Thymus (tissue), 11 donors: ENCODE results near the gene MAP3K7CL. TPM values are rescaled to one million over a fixed set of nuclear protein-coding genes. Genes with fewer than 3 reads are reported as not detected.
A peak's percentile ranks its signal among the peaks of the same experiment; 100 is the strongest.

Experiments used
- DNase-seq, 9 donors: peaks; one replicate each; pipeline ENCODE4 v3.0.0-alpha.2; 2013; ENCODE audit warnings: low spot score in 9 of 9, low read depth in 6 of 9, missing footprints in 1 of 9
- H3K27ac ChIP-seq, 2 donors: one replicate each; pipeline ENCODE4 v1.5.1; 2013; ENCODE audit warnings: control low read depth in 1 of 2, low read depth in 1 of 2, low read length in 1 of 2, mild to moderate bottlenecking in 1 of 2, moderate library complexity in 1 of 2
- H3K27me3 ChIP-seq, 2 donors: one replicate each; pipeline ENCODE4 v1.5.1; 2013; ENCODE audit warnings: low read length in 1 of 2; ENCODE audit not compliant: control insufficient read depth in 2 of 2, insufficient read depth in 1 of 2
- H3K36me3 ChIP-seq, 2 donors: one replicate each; pipeline ENCODE4 v1.5.1; 2013; ENCODE audit warnings: low read length in 1 of 2, mild to moderate bottlenecking in 1 of 2, moderate library complexity in 1 of 2; ENCODE audit not compliant: control insufficient read depth in 2 of 2, insufficient read depth in 2 of 2
- H3K4me1 ChIP-seq, 2 donors: one replicate each; pipeline ENCODE4 v1.5.1; 2013; ENCODE audit warnings: low read length in 2 of 2; ENCODE audit not compliant: control insufficient read depth in 2 of 2, insufficient read depth in 2 of 2
- H3K4me3 ChIP-seq, 2 donors: one replicate each; pipeline ENCODE4 v1.5.1; 2013; ENCODE audit warnings: low read length in 2 of 2, control low read depth in 1 of 2, mild to moderate bottlenecking in 1 of 2
- H3K9me3 ChIP-seq, 2 donors: one replicate each; pipeline ENCODE4 v1.5.1; 2013; ENCODE audit warnings: low read length in 1 of 2, mild to moderate bottlenecking in 1 of 2; ENCODE audit not compliant: control insufficient read depth in 2 of 2, insufficient read depth in 1 of 2
- WGBS: extraction: QIAGEN DNeasy Blood & Tissue Kit; methylation state at CpG from one replicate; pipeline ENCODE4 v1.1.7; 2013; 5-methylcytosine and 5-hydroxymethylcytosine counted together
- polyA plus RNA-seq: library from polyadenylated mRNA; stranded (reverse); fragments of 200-250 nt; gene quantifications from one replicate; pipeline ENCODE4 v1.2.3, GENCODE V29; 2013
- total RNA-seq: library from RNA; stranded (reverse); fragments of 120-200 nt; gene quantifications from one replicate; pipeline ENCODE4 v1.2.4, GENCODE V29; 2013
- donor health status: healthy.

The MAP3K7CL gene
- total and polyA plus RNA-seq, 2 donors = 1.7 to 14.2 TPM

DNA sequence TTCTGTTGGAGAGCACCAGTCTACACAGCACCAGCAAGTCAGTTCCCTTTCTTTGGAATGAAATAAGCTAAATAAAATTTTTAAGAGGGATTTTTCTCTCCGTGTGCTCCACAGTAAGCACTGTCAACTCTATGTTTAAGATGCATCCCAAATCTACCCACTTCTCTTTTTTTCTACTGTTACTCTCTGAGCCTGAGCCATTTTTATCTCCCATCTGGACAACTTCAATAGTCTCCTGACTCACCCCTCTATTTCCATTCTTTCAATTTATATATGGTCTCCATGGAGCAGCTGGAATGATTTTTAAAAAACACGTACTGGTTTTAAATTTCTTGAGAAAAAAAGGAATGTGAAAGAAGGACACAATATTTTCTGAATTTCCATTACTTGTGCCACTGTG is 32.3 kb upstream of the MAP3K7CL start:
- no peaks in the 10 kb centered on the region for H3K27me3 ChIP-seq
- H3K4me1 ChIP-seq = no peaks in the 10 kb centered on the region
- WGBS = 98% methylated on average over 2 of the region's 2 CpGs
- no peak overlapping the region for H3K4me3 ChIP-seq
- DNase-seq = no peak
- H3K27ac ChIP-seq = no peak overlapping the region
- H3K9me3 ChIP-seq = no peaks in the 10 kb centered on the region
- H3K36me3 ChIP-seq = no peaks in the 10 kb centered on the region

DNA sequence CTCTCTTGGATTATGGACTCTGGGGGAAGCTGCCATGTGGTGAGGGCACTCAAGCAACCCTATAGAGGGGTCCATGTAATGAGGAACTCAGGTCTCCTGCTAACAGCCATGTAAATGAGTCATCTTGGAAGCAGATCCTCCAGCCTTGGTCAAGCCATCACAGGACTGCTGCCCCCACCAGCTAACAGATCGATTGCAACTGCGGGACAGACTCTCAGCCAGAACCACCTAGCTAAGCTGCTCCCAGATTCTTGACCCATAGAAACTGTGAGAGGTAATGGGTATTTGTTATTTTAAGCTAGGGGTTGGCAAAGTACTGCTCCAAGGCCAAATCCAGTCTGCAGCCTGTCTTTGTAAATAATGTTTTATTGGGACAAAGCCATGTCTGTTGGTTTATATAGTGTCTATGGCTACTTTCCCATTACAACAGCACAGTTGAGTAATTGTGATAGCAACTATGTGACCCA is 27.6 kb upstream of the MAP3K7CL start:
- no peaks in the 10 kb centered on the region for H3K9me3 ChIP-seq
- WGBS = 100% methylated on average over 2 of the region's 2 CpGs
- H3K4me1 ChIP-seq = no peaks in the 10 kb centered on the region
- H3K27me3 ChIP-seq = no peaks in the 10 kb centered on the region
- no peak overlapping the region for H3K4me3 ChIP-seq
- no peaks in the 10 kb centered on the region for H3K36me3 ChIP-seq
- no peak overlapping the region for H3K27ac ChIP-seq
- DNase-seq = no peak

DNA sequence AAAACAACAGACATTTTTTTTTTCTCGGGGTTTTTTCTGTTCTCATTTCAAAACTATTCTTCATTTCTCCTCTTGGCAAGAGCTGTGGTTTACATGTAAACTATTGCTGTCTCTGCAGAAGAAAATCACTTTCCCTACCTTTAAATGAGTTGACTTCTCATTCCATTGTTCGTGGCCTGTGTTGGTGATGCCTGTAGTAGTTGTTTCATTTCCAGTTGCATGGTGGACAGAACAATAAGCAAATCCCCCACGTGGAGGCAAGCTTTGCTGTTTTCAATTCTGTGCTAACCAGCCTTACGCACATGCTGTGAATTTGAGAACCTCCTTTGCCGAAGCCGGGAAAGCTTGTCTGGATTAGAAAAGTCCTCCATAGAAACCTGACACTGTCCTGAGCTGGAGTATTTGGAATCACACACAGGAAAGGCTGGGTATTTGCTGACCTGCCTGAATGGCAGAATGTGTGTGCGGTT is 26.2 kb upstream of the MAP3K7CL start:
- Histone ChIP-seq H3K9me3 (no peaks in the 10 kb centered on the region), H3K36me3 (no peaks in the 10 kb centered on the region), H3K4me1 (no peaks in the 10 kb centered on the region), H3K4me3 (no peak overlapping the region), H3K27ac (peak overlapping the region in 1 of 2 donors; percentile 15), H3K27me3 (no peaks in the 10 kb centered on the region)
- 81% methylated on average over 7 of the region's 7 CpGs for WGBS
- DNase-seq = no peak

DNA sequence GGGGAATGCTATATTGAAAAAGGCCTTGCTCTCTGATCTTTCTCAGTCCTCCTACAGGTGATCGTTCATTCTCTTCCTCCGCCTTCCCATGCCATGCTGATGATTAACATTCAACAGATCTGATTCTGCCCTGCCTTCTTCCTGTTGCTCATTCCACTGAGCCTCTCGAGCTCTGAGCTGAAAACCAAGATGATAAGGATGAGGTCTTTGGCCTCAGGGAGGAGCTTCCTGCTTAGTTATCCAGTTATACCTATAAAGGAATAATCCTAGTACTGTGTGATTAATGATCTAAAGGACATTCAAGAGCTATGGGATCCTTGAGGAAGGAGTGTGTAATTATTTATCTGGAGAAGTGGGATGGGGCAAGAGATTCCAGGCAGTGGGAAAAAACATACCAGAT is 25.2 kb upstream of the MAP3K7CL start:
- Histone ChIP-seq H3K4me1 (no peaks in the 10 kb centered on the region), H3K9me3 (no peaks in the 10 kb centered on the region), H3K36me3 (no peaks in the 10 kb centered on the region), H3K4me3 (no peak overlapping the region), H3K27me3 (no peaks in the 10 kb centered on the region), H3K27ac (no peak overlapping the region)
- WGBS = 95% methylated on average over 3 of the region's 3 CpGs
- DNase-seq = no peak

DNA sequence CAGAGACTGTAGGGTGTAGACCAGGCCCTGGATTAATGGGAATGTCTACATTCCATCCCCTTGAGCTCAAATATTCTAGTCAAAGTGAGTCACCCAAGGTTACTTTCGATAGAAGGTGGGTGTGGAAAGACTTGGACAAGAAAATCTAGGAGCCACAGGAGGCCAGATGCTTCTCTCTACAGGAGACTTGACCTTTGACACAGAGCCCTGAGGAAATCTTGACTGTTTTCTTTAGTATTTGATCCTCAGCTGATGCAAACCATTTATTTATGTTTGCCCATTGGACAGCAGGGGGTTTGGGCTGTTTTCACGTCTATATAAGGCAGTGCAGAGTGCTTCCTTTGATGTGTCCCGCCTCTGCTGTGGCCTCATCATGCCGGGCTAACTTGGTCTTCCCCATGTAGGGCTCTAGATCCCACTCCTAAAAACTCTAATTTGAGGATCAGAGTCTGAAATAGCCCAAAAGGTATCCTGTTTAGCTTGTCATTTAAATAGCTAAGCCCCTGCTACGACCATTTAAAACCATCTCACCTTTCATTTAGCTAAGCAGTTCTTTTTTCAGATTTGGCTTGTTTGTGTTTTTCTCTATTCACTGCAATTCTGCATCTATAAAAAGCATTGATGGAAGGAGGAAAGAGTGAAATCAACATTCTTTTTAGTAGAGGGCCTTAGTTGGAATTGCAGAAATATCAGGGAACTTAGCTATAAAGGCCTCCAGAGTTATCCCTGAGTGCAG is 15.5 kb upstream of the MAP3K7CL start:
- DNase-seq = no peak
- no peak overlapping the region for H3K27ac ChIP-seq
- H3K27me3 ChIP-seq = no peaks in the 10 kb centered on the region
- H3K4me1 ChIP-seq = no peaks in the 10 kb centered on the region
- WGBS = 92% methylated on average over 5 of the region's 5 CpGs
- H3K9me3 ChIP-seq = no peaks in the 10 kb centered on the region
- no peak overlapping the region for H3K4me3 ChIP-seq
- H3K36me3 ChIP-seq = no peaks in the 10 kb centered on the region

DNA sequence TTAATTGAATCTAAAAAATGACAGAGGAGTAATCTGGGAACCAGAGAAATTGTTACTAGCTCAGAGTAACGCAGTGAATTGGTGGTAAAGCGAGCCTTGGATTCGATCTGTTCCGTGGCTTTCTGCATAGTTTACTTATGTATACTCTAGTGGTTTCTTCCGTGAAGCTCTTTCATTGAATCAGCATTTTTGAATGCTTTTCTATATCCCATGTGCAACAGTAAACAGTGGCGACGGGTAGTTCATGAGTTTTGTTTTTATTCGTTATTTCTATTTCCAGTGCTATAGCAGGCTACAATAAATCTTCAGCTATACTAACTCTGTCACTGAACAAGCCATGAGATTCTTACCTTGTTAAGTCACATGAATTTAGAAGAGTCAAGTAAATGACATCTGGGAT is 14.5 kb upstream of the MAP3K7CL start:
- Histone ChIP-seq H3K36me3 (no peaks in the 10 kb centered on the region), H3K27me3 (no peaks in the 10 kb centered on the region), H3K4me1 (no peaks in the 10 kb centered on the region), H3K9me3 (no peaks in the 10 kb centered on the region), H3K4me3 (no peak overlapping the region), H3K27ac (no peak overlapping the region)
- no peak for DNase-seq
- WGBS = 74% methylated on average over 8 of the region's 8 CpGs

DNA sequence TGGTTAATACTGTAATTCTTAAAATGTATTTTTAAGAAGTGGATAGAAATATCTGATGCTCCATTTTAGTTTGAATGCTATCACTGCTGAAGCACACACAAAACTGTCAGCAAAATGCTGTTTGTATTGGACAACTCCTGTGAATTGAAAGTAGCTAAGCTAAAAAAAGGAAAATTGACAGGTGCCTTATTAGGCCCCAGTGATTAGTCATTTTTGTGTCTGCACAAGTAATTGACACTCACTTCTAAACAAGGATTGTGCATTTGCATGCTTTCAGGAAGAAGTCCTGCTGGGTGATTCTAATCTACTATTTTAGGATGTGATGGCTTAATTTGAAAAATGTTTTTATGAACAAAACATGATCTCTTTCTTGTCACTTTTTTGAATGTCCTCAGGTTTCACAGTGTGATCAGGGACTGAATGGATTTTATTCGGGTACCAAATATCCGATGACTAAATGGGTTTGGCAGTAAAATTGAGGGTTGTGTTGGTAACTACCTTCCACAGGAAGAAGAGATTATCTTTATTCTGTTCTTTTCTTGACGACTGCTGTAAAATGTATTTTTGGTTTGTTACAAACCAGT is 13.0 kb upstream of the MAP3K7CL start:
- 75% methylated on average over 3 of the region's 3 CpGs for WGBS
- no peak overlapping the region for H3K4me3 ChIP-seq
- H3K27ac ChIP-seq = no peak overlapping the region
- H3K9me3 ChIP-seq = no peaks in the 10 kb centered on the region
- no peak for DNase-seq
- no peaks in the 10 kb centered on the region for H3K4me1 ChIP-seq
- no peaks in the 10 kb centered on the region for H3K27me3 ChIP-seq
- H3K36me3 ChIP-seq = no peaks in the 10 kb centered on the region

DNA sequence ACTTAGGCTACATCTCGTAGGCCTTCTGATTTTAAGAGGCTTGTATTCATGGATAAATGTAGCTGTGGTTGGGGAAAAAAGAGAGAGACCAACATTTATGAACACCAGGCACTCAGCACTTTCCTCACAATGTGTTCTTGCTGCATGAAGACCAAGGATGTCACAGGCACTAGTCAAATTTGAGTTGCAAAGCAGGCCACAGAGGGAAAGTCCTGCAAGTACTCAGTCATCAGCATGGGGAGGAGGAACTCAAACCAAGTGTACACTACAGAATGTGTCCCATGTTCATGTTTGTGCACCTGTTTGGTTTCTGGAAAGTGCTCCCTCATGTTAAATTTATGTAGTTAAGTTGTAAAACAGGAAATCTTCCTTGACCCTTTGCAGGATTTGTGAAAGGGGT is 8.7 kb upstream of the MAP3K7CL start:
- Histone ChIP-seq H3K4me3 (no peak overlapping the region), H3K36me3 (no peaks in the 10 kb centered on the region), H3K4me1 (no peaks in the 10 kb centered on the region), H3K27me3 (no peaks in the 10 kb centered on the region), H3K27ac (no peak overlapping the region), H3K9me3 (no peaks in the 10 kb centered on the region)
- no peak for DNase-seq
- 98% methylated on average over 1 of the region's 1 CpG for WGBS

DNA sequence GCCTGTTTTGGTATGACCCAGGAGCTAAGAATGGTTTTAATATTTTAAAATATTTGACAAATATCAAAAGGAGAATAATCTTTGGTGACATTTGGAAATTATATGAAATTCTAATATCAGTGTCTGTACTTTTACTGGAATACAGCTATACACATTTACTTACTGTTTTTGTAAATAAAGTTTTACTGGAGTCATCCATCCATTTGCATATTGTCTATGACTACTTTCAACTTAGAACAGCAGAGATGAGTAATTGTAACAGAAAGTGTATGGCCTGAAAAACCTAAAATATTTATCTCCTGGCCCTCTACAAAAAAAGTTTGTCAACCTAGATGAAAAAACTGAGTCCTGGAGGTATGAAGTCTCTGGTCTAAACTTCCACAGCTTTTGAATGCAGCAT is 5.8 kb upstream of the MAP3K7CL start:
- no peaks in the 10 kb centered on the region for H3K4me1 ChIP-seq
- no peaks in the 10 kb centered on the region for H3K9me3 ChIP-seq
- no peaks in the 10 kb centered on the region for H3K27me3 ChIP-seq
- no peaks in the 10 kb centered on the region for H3K36me3 ChIP-seq
- no peak overlapping the region for H3K4me3 ChIP-seq
- no peak overlapping the region for H3K27ac ChIP-seq
- DNase-seq = no peak
